Activated T-cell treated with anti-CD3 and anti-CD28 coated beads for 1 hour (primary cell): ENCODE results near the gene ABCE1.

Source experiments
- DNase-seq: peaks from one replicate; pipeline ENCODE4 v3.0.0-alpha.2; 2020; ENCODE audit warnings: low read depth

Gene ABCE1

DNA sequence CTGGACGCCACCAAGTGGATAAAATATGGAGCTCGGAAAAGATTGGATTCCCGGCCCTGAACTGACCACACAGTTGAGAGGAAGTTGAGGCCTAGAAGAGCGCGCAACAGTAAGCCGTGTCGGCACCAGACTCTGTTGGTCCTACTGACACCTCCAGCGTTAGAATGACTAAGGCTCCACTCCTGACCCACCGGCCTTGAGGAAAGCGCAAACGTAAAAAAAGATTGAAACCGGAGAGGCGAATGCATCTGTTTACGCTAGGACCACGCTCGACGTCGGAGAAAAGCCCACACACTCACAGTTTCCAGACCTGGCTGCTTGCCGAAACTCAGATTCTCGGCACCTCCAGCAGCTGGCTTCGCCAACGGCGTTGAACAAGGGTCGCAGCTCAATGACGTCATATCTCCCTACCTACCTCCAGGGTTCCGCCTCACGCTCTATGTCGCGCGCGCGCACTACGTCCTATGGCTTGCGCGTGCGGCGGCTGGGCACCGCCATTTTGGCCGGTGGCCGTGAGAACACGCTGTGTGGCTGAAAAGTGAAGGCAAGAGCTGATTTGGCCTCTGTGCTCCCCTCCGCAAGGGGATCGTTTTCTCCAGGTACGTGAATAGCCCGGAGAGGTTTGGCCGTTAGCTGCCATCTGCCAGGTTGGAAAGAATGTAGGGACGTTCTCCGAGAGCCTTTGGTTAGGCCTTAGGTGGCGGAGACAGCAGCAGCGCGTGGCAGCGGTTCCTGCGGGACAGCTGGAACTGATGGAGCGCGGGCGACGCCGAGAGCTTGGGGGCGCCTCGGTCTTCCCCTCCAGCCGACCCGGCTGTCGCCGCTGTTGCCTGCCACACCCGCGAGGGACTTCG, at the start of gene ABCE1, which contains the start of gene ANAPC10:
Gene ABCE1 (plus strand): TSS at position 491 of the 854 bp plus-strand sequence. CDS start 6,102 bp downstream, outside the sequence.
Gene ANAPC10 (minus strand): TSS at position 376 of the 854 bp plus-strand sequence. CDS start 2,097 bp downstream, outside the sequence.
- DNase-seq = peak; percentile 91

DNA sequence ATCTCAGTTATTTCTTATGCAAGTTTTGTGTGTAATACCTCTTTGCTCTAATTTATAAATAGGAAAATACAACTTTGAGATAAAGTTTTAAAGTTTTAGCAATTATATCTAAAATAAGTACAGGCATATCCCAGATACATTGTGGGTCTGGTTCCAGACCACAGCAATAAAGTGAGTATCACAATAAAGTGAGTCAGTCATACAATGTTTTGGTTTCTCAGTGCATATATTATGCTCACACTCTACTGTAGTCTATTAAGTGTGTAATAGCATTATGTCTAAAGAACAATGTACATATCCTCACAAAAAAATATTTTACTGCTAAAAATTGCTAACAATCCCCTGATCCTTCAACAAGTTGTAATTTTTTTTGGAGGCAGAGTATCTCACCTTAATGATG, 49.3 kb upstream of the ABCE1 start:
- no peak for DNase-seq

DNA sequence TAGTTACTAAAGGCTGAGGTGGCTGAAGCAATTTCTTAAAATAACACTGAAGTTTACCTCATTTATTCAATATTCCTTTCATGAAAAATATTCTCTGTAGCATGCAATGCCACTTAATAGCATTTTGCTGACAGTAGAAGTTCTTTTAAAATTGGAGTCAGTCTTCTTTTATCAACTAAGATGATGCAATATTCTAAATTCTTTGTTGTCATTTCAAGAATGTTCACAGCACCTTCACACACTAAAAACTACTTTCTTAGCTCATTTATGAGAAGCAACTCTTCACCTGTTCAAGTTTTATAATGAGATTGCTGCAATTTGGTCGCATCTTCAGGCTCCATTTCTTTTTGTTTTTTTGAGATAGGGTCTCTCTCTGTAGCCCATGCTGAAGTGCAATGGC, 48.9 kb upstream of the ABCE1 start:
- DNase-seq = no peak

DNA sequence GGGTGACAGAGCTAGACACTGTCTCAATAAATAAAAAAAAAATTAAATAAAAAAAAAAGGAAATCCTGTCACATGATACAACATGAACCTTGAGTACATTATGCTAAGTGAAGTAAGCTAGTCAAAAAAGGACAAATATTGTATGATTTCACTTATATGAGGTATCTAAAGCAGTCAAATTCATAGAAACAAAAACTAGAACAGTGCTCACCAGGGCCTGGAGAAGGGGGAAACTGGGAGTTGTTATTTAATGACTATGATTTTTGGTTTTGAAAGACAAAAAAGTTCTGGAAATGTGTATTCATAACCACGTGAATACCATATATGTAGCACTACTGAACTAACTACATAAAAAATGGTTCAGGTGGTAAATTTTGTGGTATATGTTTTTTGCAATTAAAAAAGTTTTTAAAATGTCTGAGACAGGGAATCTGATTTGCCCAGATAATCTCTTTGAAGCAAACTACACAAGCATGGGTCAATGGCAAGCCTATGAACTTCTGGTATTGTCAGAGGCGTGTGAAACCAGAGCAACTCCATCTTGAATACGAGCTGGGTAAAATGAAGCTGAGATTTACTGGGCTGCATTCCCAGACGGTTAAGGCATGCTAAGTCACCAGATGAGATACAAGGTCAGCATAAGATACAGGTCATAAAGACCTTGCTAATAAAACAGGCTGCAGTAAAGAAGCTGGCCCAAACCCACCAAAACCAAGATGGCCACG, 42.4 kb upstream of the ABCE1 start:
- no peak for DNase-seq

DNA sequence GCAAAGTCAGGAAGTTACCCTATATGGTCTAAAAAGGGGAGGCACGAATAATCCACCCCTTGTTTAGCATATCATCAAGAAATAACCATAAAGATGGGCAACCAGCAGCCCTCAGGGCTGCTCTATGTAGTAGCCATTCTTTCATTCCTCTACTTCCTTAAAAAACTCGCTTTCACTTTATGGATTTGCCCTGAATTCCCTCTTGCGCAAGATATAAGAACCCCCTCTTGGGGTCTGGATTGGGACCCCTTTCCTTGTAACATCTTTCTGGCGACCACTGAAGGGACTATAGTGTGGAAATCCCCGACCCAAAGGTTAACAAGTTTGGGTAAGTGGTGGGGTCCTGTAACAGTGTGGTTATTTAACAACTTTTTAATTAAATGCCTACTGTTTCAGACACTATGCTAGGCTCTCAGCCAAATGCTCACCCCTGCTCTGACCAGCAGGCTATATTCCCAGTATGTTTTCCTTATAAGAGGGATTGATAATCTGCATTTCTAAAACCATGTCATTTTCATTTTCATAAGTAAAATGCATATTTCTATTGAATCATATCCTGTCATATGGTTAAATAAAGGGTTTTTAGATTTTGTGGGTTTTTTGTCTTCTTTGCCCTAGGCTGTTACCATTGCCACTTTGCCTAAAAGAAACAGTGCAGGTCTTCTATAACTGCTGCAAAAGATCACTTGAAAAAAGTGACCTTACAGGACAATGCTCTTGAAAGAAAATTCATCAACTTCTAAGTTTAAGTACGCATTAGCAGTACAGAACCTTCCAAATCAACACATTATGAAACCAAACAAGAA, 41.6 kb upstream of the ABCE1 start:
- DNase-seq = no peak

DNA sequence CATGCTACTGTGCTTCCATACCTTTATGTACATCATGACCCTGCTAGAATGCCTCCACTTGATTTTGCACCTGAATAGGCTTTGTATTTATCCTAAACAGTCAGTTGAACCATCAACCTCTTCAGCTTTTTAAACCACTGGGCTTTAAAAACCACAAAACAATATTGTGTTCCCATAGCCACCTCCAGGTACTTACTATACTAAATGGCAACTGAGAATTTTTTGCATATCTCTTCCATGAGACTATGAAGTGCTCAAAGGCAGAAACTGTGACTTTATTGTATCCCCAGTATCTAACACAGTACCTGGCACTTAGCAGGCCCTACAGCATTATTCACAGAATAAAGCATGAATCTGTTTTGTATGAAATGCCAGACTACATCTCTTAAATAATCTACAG, 39.9 kb upstream of the ABCE1 start:
- DNase-seq = no peak

DNA sequence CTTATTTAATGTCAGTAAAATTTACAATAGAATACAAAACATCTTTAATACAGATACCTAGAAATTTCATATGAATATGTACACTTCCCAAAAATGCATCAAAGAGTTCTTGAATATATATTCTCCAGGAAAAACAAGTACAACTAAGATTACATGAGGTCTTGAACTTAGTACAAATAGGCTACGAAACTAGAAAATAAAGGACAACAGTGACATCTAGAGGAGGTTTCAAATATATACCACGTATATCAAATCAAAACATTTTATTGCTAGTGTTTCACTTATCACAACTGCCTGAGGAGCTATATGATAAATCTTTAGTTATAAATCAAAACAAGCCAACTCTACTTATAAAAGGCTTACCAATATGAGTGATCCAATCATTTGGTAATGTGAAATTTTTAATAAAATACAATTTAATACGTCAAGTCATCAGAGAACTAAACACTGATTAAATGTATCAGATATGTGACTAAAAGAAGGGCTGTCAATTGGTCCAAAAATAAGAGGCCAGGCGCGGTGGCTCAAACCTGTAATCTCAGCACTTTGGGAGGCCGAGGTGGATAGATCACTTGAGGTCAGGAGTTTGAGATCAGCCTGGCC, 36.7 kb upstream of the ABCE1 start:
- DNase-seq = no peak

DNA sequence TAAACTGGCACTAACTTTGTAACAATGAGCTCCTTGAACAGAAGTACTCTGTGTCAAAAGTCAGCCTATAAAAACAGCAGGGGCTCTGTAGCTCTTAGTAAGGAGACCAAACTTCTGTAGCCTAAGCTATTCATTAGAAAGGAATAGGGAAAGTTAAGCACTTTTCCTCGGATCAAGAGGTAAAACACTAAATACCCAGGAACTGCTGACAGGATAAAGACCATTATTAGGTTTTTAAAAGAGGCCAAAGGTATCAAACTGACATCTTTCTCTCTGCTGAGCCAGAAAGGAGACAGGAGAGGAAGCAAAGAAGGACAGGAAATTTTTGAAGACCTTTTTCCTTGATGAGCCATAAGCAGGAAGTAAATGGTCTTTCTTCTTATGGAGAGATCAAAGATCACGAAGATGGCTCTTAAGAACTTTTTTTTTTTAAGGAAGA, 32.0 kb upstream of the ABCE1 start:
- no peak for DNase-seq

DNA sequence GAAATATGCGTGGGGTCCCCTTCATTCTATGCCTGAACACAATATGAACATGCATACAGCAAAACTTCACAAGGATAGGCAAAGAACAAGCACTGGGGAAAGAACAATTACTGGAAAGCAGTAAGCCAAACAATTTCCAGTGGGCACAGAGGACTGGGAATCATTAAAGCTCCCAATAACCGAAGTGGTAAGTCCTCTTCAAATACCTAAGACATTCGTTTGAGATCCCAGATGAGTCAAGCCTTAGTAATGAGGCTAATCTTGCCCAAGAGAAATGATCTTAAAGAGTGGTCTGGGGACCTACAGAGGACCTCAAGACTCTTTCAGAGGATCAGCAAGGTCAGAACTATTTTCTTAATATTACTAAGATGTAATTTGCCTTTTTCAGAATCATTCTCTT, 28.8 kb upstream of the ABCE1 start:
- DNase-seq = no peak

DNA sequence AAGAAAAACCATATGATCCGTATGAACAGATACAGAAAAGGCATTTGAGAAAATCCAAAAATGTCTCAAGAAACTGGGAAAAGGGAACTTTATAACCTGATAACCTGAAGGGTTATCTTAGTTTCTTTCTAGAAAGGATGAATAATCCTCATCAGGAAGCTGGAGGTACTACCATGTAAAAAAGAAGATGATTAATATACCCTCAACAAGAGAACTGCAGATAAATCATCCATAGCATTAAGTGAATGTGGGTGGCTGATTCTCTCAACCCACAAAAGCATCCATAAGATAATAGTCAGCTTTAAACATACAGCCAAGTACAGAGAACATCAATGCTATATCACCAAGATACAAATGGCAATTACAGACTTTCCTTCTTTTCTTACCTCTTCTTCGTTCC, 26.6 kb upstream of the ABCE1 start:
- no peak for DNase-seq

DNA sequence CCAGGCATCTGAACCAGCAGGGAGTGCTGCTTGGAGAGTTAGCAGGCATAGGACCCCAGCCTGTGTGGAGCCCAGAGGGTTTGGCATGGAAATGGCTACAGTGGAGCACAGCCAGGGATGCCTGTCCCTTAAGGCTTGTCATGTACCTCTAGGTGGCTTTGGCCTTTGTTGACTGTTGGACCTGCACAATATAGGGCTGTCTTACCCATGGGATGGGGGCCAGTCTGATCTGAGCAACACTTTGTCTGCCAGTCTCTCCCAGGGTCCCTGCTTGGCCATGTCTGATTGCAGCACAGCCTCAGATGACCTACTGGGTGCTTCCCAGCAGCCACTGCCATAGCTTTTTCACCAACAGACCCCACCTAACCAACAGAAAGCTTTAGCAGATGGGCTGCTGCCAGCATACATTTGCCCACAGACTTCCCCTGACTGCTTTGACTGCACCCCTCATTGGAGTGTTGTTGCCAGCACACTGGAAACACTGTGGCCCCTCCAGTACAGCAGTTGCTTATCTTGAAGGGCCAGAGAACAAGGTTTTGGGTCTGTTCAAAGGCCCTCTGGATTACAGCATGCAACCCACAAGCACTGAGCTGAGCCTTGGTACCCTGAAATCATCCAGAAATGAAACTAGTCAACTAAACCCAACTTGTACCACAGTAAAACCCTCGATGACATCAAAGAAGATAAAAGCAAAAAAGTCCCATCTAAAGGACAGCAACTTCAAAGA, 22.2 kb upstream of the ABCE1 start:
- no peak for DNase-seq

DNA sequence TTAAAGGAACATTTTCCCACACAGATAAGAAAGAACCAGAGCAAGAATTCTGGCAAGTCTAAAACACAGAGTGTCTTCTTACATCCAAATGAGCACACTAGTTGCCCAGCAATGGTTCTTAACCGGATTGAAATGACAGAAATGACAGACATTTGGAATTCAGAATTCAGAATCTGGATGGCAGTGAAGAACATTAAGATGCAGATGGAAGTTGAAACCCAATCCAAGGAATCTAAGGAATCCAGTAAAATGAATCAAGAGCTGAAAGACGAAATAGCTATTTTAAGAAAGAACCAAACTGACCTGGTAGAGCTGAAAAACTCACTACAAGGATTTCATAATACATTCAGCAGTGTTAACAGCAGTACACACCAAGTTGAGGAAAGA, 21.6 kb upstream of the ABCE1 start:
- DNase-seq = no peak

DNA sequence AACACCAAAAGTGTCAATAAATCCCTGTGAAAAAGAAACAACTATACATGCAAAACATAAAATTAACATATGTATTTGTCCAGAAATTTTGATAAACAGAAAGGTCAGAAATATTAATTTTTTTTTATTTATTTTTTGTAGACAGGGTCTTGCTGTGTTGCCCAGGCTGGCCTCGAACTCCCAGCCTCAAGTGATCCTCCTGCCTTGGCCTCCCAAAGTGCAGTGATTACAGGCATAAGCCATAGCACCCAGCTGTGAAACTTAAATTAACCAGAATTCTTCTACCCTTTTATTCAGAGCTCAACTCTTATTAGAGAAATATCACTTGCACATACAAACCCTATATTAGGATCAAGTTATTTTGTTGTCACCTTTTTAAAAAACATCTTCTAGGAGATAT, 16.4 kb upstream of the ABCE1 start:
- DNase-seq = no peak

DNA sequence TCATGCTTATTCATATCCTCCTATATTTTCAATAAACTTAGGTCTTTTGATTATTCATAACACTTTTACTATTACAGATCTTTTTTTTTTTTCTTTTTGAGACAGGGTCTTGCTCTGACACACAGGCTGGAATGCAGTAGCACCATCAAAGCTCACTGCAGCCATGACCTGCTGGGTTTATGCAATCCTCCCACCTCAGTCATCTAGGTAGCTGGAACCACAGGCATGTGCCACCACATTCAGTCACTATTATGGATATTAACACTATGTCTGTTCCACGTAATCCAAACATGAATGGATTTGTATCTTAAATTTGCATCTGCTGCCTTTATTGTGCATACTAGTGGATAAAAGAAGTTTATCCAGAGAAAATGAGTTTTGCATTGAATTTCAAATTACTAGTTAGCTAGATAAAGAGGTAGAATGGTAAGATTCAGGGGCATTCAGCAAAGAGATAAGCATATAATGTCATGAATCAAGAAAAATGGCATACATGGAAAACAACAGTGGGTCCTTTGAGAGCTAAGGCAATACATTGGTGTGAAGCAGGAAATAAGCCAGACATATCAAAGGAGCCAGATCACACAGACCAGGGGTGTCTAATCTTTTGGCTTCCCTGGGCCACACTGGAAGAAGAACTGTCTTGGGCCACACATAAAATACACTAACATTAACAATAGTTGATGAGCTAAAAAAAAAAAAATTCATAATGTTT, 14.1 kb upstream of the ABCE1 start:
- DNase-seq = no peak

DNA sequence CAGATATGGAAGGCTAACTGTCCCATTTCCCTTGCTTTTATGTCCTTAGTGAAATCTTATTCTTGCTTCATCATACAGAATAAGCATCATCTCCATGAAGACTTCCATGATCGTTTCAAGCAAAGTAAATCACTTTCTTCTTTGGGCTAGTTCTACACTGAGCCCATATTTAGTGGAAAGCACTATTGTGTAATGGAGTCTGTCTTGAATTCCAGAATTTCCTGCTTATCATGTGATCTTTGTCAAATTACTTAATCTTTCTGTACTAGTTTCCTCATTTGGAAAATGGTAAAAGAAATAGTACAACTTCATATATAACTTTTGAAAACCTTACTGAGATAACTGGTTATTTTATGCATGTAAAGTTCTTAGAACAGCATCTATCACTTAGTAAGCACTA, 7.7 kb upstream of the ABCE1 start:
- DNase-seq = no peak

DNA sequence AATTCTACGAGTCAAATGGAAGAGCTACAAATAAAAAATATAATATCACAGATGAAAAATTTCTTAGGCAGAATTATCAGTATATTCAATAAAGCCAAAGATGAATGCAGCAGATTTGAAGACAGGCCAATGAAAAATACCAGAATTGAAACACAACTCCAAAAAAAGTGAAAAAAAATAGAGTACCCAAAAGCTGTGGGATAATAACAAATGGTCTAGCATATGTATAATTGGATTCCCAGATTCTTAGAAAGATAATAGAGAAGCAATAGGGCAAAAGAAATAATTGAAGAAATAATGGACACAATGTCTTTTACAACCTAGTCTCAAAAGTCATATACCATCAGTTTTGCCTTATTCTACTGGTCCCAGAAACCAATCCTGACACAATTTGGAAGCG, 4.5 kb upstream of the ABCE1 start:
- no peak for DNase-seq

DNA sequence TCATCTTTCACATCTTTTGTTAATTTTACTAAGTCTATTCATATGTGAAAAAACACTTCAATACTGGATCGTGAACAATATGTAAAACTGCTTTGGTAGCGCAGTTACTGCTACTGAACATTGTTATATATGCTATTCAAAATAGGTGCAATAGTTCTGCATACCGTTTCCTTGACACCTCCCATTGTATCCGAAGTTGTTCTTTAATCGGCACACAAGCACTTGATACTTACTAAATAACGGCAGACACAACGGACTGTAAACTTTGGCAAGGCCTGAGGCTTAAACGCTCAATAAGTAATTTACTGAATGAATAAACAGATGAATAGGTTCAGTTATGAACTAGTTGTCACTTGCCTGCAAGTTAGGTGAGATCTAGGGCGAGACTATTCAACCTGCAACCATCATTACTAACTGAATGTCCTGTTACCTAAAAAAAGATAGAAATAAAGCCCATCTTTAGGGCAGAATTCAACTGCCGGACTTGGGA, 735 bp upstream of the ABCE1 start:
- DNase-seq = no peak

DNA sequence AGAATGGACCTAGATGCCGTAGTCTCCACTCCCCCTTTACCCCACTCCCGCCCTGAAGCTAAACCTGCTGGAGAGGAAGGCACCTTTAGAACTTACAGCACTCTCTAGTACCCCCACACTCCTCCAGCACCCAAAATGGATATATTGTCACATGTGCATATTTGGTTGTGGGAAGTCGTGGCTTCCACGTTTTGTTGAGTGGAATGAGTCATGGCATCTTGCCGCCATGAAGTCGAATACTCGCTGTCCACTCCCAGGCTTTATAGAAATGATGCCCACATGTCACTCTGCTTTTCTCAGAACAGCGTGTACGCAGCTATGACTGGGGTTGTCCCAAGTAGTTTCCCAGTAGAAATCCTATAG, 545 bp downstream of the ABCE1 start:
- DNase-seq = peak; percentile 22

DNA sequence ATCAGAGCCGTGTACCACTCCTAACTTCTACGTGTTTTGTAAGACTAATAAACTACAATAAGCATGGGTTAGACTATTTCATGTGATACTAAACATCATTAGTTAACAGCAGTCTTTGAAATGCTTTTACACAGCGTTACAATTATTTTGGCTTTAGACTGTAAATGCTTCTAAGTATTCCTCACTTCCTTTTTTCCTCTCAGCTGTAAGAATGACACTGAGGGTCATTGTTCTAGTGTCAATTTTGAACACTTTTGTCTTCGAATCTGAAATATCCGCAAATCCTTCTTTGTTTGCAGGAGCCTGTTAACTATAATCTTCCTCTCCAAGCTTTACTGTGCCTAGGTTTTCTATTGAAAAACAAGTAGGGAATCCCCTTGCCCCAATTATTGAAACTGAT, 1.5 kb downstream of the ABCE1 start:
- no peak for DNase-seq

DNA sequence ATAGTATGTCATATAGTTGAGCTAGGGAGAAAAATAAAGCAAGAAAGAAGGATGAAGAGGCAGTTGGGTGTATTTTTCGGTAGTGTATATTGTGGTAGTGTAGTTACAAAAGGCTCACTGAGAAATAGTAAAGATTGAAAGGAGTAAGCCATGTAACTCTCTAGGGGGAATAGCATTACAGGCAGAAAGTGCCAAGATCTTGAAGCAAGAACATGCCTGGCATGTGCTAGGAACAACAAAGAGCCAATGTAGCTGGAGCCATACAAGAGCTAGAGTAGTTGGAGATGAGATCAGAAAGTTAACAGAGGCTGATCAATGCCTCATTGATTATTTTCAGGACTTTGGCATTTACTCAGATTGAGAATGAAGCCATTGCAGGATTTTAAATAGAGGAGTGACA, 3.0 kb downstream of the ABCE1 start:
- no peak for DNase-seq

DNA sequence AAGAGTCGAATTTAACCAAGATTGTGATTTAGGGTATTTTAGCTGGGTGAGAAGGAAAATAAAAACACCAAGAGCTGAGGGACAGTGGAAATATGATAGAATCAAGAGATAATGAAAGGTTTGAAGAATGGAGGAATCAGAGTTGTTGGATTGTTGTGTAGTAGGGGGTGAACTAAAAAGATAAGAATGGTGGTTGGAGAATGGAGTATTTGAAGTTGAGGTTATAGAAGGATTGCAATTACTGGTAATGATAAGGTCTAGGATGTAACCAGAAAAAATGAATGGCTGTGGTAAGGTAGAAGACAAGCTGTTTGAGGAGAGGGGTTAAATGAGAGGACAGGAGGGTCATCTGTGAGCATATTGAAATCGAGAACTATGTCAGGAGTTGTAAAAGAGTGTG, 4.5 kb downstream of the ABCE1 start:
- no peak for DNase-seq
